Osteoblast (primary cell): ENCODE data around the gene RNU1-2. TPM values are rescaled to one million over a fixed set of nuclear protein-coding genes. Genes with fewer than 3 reads are reported as not detected.
A peak's percentile ranks its signal among the peaks of the same experiment; 100 is the strongest.
"Not testable (repeated sequence)": the region's sequence is repeated elsewhere in the genome, so short reads cannot be mapped to it uniquely, and the experiment has no call there.

Experiments
- DNase-seq: peaks from one replicate; pipeline ENCODE4 v3.0.0; 2011; ENCODE audit warnings: low spot score, mixed read lengths; ENCODE audit not compliant: insufficient read length; ENCODE audit errors: missing footprints
- H2AFZ ChIP-seq: 2 replicates; pipeline ENCODE4 v1.6.0; 2011; ENCODE audit warnings: mild to moderate bottlenecking, low read length
- H3K27ac ChIP-seq: 2 replicates; pipeline ENCODE4 v1.5.1; 2011; ENCODE audit warnings: mild to moderate bottlenecking, low read depth, low read length, moderate library complexity
- H3K27me3 ChIP-seq: 2 replicates; pipeline ENCODE4 v1.6.0; 2012; ENCODE audit warnings: mild to moderate bottlenecking, control low read depth, inconsistent platforms, low read length, moderate library complexity; ENCODE audit not compliant: insufficient read depth
- H3K36me3 ChIP-seq: 2 replicates; pipeline ENCODE4 v1.5.1; 2011; ENCODE audit warnings: mild to moderate bottlenecking, low read length, control low read depth, moderate library complexity; ENCODE audit not compliant: insufficient read depth
- H3K4me1 ChIP-seq: 2 replicates; pipeline ENCODE4 v1.5.1; 2011; ENCODE audit warnings: mild to moderate bottlenecking, low read length, control low read depth, moderate library complexity; ENCODE audit not compliant: insufficient read depth
- H3K4me2 ChIP-seq: 2 replicates; pipeline ENCODE4 v1.6.0; 2011; ENCODE audit warnings: mild to moderate bottlenecking, low read length; ENCODE audit not compliant: insufficient read depth
- H3K4me3 ChIP-seq: fragments of 200-600 bp; sonication (generic); 3 replicates; pipeline ENCODE4 v1.5.1; 2012; ENCODE audit warnings: mild to moderate bottlenecking, low read length, inconsistent platforms; ENCODE audit not compliant: insufficient read depth
- H3K79me2 ChIP-seq: 2 replicates; pipeline ENCODE4 v1.6.0; 2012; ENCODE audit warnings: mild to moderate bottlenecking, low read length, control low read depth, inconsistent platforms; ENCODE audit not compliant: insufficient read depth
- H3K9me3 ChIP-seq: 2 replicates; pipeline ENCODE4 v1.5.1; 2011; ENCODE audit warnings: low read depth, low read length, control low read depth
- H4K20me1 ChIP-seq: 2 replicates; pipeline ENCODE4 v1.6.0; 2012; ENCODE audit warnings: mild to moderate bottlenecking, low read length, control low read depth; ENCODE audit not compliant: insufficient read depth
- total RNA-seq: library from RNA; depleted of rRNA; stranded (reverse); fragments of >200 nt; gene quantifications from 2 replicates; pipeline ENCODE4 v1.2.3, GENCODE V29; 2012
- TF ChIP-seq, protein P1 (sequence below): IDR thresholded peaks from 2 replicates; pipeline ENCODE4 v1.5.1; 2011; ENCODE audit warnings: mild to moderate bottlenecking, low read depth, low read length, moderate library complexity; ENCODE audit errors: extremely low read depth

The RNU1-2 gene
- total RNA-seq, 1 donor = not detected

DNA sequence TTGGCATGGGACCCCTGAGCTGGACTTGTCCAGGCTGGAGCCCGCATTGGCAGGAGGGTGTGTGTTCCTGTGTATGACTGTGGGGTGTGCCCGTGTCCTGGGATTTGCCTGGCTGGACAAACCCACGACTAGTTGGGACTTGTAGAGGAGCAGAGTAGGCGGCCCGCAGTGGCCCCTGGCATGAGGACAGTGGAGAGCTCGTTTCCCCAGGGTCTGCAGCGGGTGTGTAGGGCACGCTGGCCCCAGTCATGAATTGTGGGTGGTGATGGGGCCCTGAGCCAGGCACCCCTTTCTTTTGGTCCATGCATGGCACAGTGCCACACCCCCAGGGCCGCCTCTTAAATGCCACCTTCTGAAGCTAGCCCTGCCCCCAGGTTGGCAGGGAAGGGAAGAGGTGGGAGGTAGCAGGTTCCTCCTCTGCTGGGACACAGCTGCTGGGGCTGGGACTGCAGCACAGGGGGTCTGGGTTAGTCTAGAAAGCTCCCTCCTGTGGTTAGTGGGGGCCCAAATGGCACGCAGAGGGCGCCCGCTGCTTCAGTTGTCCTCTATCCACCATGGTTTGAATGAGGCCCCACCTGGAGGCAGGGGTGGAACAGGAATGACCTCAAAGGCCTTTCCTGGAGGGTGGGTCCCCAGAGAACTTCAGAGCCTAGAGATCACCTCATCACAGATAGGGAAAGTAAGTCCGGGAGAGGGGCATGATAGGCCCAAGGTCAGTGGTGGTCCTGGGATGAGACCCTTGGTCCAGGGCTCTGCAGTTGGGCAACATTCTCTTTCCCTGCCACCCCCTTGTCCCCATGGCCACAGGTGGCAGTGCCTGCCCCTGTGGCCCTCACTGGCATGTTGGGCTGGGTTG, 30.1 kb downstream of the RNU1-2 start:
- no peaks in the 10 kb centered on the region for H3K27me3 ChIP-seq
- no peaks in the 10 kb centered on the region for H3K4me1 ChIP-seq
- no peak overlapping the region for H3K4me3 ChIP-seq
- DNase-seq = peak; percentile 90
- peaks cover 33% of the 10 kb centered on the region for H4K20me1 ChIP-seq
- TF ChIP-seq, protein P1, sequence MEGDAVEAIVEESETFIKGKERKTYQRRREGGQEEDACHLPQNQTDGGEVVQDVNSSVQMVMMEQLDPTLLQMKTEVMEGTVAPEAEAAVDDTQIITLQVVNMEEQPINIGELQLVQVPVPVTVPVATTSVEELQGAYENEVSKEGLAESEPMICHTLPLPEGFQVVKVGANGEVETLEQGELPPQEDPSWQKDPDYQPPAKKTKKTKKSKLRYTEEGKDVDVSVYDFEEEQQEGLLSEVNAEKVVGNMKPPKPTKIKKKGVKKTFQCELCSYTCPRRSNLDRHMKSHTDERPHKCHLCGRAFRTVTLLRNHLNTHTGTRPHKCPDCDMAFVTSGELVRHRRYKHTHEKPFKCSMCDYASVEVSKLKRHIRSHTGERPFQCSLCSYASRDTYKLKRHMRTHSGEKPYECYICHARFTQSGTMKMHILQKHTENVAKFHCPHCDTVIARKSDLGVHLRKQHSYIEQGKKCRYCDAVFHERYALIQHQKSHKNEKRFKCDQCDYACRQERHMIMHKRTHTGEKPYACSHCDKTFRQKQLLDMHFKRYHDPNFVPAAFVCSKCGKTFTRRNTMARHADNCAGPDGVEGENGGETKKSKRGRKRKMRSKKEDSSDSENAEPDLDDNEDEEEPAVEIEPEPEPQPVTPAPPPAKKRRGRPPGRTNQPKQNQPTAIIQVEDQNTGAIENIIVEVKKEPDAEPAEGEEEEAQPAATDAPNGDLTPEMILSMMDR = no peak
- no peak overlapping the region for H2AFZ ChIP-seq
- no peaks in the 10 kb centered on the region for H3K9me3 ChIP-seq
- peaks cover 9% of the 10 kb centered on the region for H3K79me2 ChIP-seq
- no peak overlapping the region for H3K4me2 ChIP-seq
- no peak overlapping the region for H3K27ac ChIP-seq
- H3K36me3 ChIP-seq = no peaks in the 10 kb centered on the region

DNA sequence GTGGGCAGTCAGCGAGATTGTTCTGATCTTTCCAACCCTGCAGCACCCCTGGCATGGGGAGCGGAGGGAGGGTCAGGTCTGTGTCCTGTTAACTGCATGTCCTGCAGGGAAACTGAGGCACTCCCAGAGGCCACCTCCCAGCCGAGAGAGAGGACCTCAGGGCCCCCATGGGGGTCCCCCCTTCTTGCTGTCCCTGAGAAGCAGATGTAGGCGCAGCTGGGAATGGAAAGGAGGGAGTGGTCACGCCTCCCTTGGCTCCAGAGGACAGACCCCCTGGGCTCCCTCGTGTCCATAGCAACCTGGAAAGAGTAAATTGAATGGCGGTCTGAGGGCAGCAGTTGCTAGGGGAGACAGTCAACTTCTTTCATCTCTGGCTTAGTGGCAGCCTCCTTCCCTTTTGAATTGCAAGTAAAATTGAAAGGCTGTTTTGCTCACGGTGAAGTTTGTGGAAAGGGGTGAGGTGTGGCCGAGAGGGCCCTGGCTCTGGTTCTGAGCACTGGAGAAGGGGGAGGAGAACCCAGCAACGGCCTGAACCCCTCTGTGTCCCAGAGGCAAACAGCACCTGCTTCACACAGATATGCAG, 30.8 kb downstream of the RNU1-2 start:
- peaks cover 6% of the 10 kb centered on the region for H3K79me2 ChIP-seq
- H3K36me3 ChIP-seq = no peaks in the 10 kb centered on the region
- H3K4me1 ChIP-seq = no peaks in the 10 kb centered on the region
- peak; percentile 79 for DNase-seq
- no peak overlapping the region for H2AFZ ChIP-seq
- peaks cover 28% of the 10 kb centered on the region for H4K20me1 ChIP-seq
- no peaks in the 10 kb centered on the region for H3K27me3 ChIP-seq
- no peak overlapping the region for H3K4me3 ChIP-seq
- H3K27ac ChIP-seq = no peak overlapping the region
- TF ChIP-seq, protein P1 = no peak
- no peaks in the 10 kb centered on the region for H3K9me3 ChIP-seq
- H3K4me2 ChIP-seq = no peak overlapping the region

DNA sequence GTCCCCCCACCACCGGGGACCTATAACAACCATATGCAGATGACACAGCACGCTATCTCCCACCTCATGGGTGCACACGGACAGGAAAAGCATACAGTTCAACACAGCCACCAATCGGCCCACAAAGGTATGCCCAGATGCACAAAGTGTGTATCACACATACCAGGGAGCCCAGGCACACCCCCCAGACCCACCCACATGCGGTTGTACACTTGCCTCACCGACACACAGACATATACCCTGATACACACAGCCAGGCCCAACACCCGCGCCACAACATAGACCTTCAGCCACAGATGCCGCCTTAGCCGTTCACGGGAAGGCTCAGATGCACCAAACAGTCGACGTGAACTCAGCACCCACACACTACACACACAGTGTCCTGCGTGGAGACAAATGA, 31.5 kb downstream of the RNU1-2 start:
- H4K20me1 ChIP-seq = peaks cover 22% of the 10 kb centered on the region
- H2AFZ ChIP-seq = no peak overlapping the region
- DNase-seq = peak; percentile 93
- H3K4me3 ChIP-seq = no peak overlapping the region
- H3K36me3 ChIP-seq = no peaks in the 10 kb centered on the region
- TF ChIP-seq, protein P1 = no peak
- no peak overlapping the region for H3K4me2 ChIP-seq
- no peak overlapping the region for H3K27ac ChIP-seq
- H3K79me2 ChIP-seq = peaks cover 3% of the 10 kb centered on the region
- no peaks in the 10 kb centered on the region for H3K4me1 ChIP-seq
- no peaks in the 10 kb centered on the region for H3K9me3 ChIP-seq
- H3K27me3 ChIP-seq = no peaks in the 10 kb centered on the region

DNA sequence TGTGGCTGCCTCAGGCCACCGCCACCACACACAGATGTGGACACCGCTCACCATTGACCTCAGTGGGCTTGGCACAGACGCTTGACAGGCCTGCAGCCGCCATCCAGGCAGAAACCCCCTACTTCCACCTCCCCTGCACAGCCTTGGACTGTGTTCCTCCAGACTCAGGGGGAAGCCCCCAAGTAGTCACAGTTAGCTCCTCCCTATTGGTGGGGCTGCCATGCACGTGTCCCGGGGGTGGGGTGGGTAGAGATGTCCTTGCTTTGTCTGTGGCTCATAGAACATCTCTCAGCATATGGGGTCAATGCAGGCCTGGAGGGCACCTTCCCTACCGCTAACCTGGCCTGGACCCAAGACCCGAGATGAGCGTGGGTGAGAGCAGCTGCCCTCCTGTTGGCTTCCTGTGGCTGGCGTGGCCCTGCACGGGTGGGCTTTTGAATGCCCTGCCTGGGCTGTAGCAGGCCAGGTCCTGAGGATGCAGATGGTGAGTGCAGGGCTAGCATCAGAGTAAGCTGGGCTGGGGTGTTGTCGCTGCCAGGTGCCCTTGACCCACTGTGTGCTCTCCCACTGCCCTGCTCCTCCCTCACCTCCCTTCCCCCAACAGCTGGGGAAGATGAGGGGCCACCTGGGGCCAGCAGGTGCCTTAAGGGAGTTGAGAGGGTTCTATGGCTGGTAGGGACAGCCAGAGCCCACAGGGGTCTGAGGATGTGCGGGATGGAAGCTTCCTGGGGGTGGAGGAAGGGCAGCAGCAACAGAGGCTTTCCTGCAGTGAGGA, 32.1 kb downstream of the RNU1-2 start:
- H3K27ac ChIP-seq = no peak overlapping the region
- H3K4me3 ChIP-seq = no peak overlapping the region
- no peaks in the 10 kb centered on the region for H3K4me1 ChIP-seq
- H3K79me2 ChIP-seq = peaks cover 2% of the 10 kb centered on the region
- H3K27me3 ChIP-seq = no peaks in the 10 kb centered on the region
- no peaks in the 10 kb centered on the region for H3K9me3 ChIP-seq
- TF ChIP-seq, protein P1 = no peak
- DNase-seq = peak; percentile 84
- H3K4me2 ChIP-seq = no peak overlapping the region
- no peaks in the 10 kb centered on the region for H3K36me3 ChIP-seq
- peaks cover 17% of the 10 kb centered on the region for H4K20me1 ChIP-seq
- no peak overlapping the region for H2AFZ ChIP-seq

DNA sequence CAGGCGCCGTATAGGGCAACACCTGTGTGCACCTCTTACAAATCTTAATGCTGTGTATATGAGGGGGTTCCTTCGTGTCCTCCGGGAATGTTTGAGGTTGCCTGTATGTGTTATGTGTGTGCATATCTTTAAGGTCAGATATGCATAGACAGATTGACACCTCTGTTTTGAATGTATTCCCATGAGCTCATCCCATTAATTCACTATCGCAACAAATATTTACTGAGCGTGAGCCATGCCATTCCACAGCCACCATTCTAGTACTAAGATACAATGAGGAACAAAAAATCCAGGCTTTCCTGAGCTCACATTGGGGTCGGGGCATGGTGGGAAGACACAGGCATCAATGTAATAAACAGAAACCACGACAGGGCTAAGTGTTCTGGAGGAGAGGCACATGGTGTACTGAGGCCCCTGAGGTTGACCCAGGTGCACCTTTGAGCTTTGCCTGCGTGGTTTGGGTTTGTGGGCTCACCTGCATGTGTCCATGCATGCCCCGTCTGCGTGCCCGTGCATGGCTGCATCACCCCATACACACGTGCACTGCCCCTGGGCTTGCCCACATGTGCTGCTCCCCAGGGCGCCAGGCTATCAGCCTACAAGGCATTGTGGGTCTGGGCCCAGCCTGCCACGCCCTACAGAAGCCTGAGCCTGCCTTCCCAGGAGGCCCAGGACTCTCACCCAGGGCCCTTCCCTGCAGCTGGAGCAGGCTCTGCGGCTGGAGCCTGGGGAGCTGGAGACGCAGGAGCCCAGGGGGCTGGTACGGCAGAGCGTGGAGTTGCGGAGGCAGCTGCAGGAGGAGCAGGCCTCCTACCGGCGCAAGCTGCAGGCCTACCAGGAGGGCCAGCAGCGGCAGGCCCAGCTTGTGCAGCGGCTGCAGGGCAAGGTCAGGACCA, 33.6 kb downstream of the RNU1-2 start:
- H4K20me1 ChIP-seq = peaks cover 12% of the 10 kb centered on the region
- peak; percentile 75 for DNase-seq
- not testable (repeated sequence) for H3K27ac ChIP-seq, H2AFZ ChIP-seq, H3K9me3 ChIP-seq, H3K4me3 ChIP-seq, H3K4me1 ChIP-seq, H3K27me3 ChIP-seq, H3K4me2 ChIP-seq, H3K79me2 ChIP-seq, H3K36me3 ChIP-seq
